SU-DHL-6 (cell line): ENCODE measurements around the gene SGPP2.

Experiments used
- H2AFZ ChIP-seq: fragments of 200-600 bp; sonication (generic); 2 replicates; pipeline ENCODE4 v1.6.1; 2014; ENCODE audit warnings: low read depth, mild to moderate bottlenecking, moderate library complexity, mixed read lengths, antibody characterized with exemption, low read length; ENCODE audit not compliant: severe bottlenecking
- H3F3A ChIP-seq: fragments of 200-600 bp; shearing (Covaris generic); 2 replicates; pipeline ENCODE4 v1.6.0; 2016; ENCODE audit warnings: antibody characterized with exemption, mild to moderate bottlenecking; ENCODE audit not compliant: insufficient read depth
- H3K27ac ChIP-seq: fragments of 200-600 bp; sonication (generic); 2 replicates; pipeline ENCODE4 v1.5.1; 2016; ENCODE audit warnings: low read depth, mild to moderate bottlenecking, low read length, moderate library complexity, mixed read lengths
- H3K27me3 ChIP-seq: fragments of 200-600 bp; sonication (generic), shearing (Covaris generic); 2 replicates; pipeline ENCODE4 v1.6.0; 2014; ENCODE audit warnings: mild to moderate bottlenecking, low read length
- H3K36me3 ChIP-seq: fragments of 200-600 bp; sonication (generic); 2 replicates; pipeline ENCODE4 v1.6.1; 2014; ENCODE audit warnings: mild to moderate bottlenecking, low read length, mixed read lengths
- H3K4me2 ChIP-seq: fragments of 300-600, 200-600 bp; shearing (Covaris generic), sonication (generic); 2 replicates; pipeline ENCODE4 v1.6.0; 2014; ENCODE audit warnings: low read length, low read depth, mild to moderate bottlenecking; ENCODE audit not compliant: poor library complexity, severe bottlenecking
- H3K4me3 ChIP-seq: fragments of 200-600 bp; sonication (generic); 2 replicates; pipeline ENCODE4 v1.5.1; 2014; ENCODE audit warnings: antibody characterized with exemption, low read length, mild to moderate bottlenecking, mixed read lengths; ENCODE audit not compliant: insufficient read depth, poor library complexity, severe bottlenecking
- H3K79me2 ChIP-seq: fragments of 200-600 bp; sonication (generic); 2 replicates; pipeline ENCODE4 v1.6.1; 2014; ENCODE audit warnings: mild to moderate bottlenecking, low read length, moderate library complexity; ENCODE audit not compliant: insufficient read depth
- H3K9ac ChIP-seq: fragments of 200-600 bp; sonication (generic); 2 replicates; pipeline ENCODE4 v1.7.0; 2014; ENCODE audit warnings: mild to moderate bottlenecking, low read length
- H3K9me2 ChIP-seq: fragments of 200-600 bp; sonication (generic); replicated peaks from 2 replicates; pipeline ENCODE4 v1.6.1; 2014; ENCODE audit warnings: low read length; ENCODE audit not compliant: insufficient read depth
- H3K9me3 ChIP-seq: fragments of 200-600 bp; sonication (generic); 2 replicates; pipeline ENCODE4 v1.6.1; 2014; ENCODE audit warnings: low read length, mixed read lengths; ENCODE audit not compliant: insufficient read depth
- H4K20me1 ChIP-seq: fragments of 200-600 bp; sonication (generic); 2 replicates; pipeline ENCODE4 v1.6.1; 2014; ENCODE audit warnings: low read depth, mild to moderate bottlenecking, antibody characterized with exemption, low read length, moderate library complexity, mixed read lengths
- CTCF ChIP-seq: fragments of 200-600 bp; sonication (generic); IDR thresholded peaks from one replicate; pipeline ENCODE4 v1.5.1; 2017; ENCODE audit warnings: antibody characterized with exemption, mild to moderate bottlenecking, low read length, moderate library complexity; ENCODE audit not compliant: insufficient read depth, poor library complexity, severe bottlenecking
- EZH2phosphoT487 ChIP-seq: fragments of 200-600 bp; sonication (generic), shearing (Covaris generic); conservative IDR thresholded peaks from 2 replicates; pipeline ENCODE4 v1.6.1; 2018; ENCODE audit warnings: mild to moderate bottlenecking, antibody characterized with exemption, low read length, moderate library complexity, mixed read lengths

The SGPP2 gene

GRCh38 chr2:222506230-222506935 lies 82.0 kb downstream of the SGPP2 start:
- H3K9me2 ChIP-seq: no peaks in the 10 kb centered on the region
- TF ChIP-seq EZH2phosphoT487 (no peak), CTCF (no peak)
- H3K4me2 ChIP-seq: no peak overlapping the region

DNA sequence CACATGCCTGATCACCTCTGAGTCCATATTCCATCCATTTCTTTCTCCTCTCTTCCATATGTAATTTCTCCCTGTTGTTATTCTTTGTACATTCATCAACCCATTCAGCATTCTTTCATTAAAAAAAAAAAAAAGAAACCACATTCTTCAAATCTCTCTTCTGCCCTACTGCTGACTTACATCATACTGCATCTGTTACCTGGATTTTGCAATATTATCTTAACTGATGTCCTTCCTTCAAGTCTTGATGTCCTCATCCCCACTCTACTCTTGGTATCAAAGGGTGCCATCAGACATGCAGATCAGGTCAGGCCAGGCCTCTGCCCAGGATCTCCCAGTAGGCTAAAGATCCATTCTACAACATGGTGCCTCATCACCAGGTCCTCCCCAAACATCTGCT lies 90.6 kb downstream of the SGPP2 start:
- TF ChIP-seq CTCF (no peak), EZH2phosphoT487 (no peak)

More at GRCh38 chr2:222506230-222506935, 82.0 kb downstream of the SGPP2 start:
- no peak overlapping the region for H2AFZ ChIP-seq
- H3K27me3 ChIP-seq: no peaks in the 10 kb centered on the region
- no peaks in the 10 kb centered on the region for H3K36me3 ChIP-seq
- no peak overlapping the region for H3K9ac ChIP-seq
- H3F3A ChIP-seq: no peaks in the 10 kb centered on the region
- H3K79me2 ChIP-seq: no peaks in the 10 kb centered on the region
- no peaks in the 10 kb centered on the region for H3K9me3 ChIP-seq
- no peaks in the 10 kb centered on the region for H4K20me1 ChIP-seq
- no peak overlapping the region for H3K27ac ChIP-seq
- no peak overlapping the region for H3K4me3 ChIP-seq

GRCh38 chr2:222518570-222519381 lies 94.4 kb downstream of the SGPP2 start:
- TF ChIP-seq CTCF: no peak
- H2AFZ ChIP-seq: no peak overlapping the region
- no peak overlapping the region for H3K4me3 ChIP-seq
- no peaks in the 10 kb centered on the region for H4K20me1 ChIP-seq
- no peaks in the 10 kb centered on the region for H3K9me3 ChIP-seq
- H3F3A ChIP-seq: no peaks in the 10 kb centered on the region
- no peaks in the 10 kb centered on the region for H3K9me2 ChIP-seq
- H3K36me3 ChIP-seq: no peaks in the 10 kb centered on the region
- H3K27me3 ChIP-seq: no peaks in the 10 kb centered on the region
- no peak overlapping the region for H3K27ac ChIP-seq
- H3K79me2 ChIP-seq: no peaks in the 10 kb centered on the region
- H3K9ac ChIP-seq: no peak overlapping the region
- no peak overlapping the region for H3K4me2 ChIP-seq

More for the DNA sequence above, 90.6 kb downstream of the SGPP2 start:
- no peaks in the 10 kb centered on the region for H3K36me3 ChIP-seq
- no peaks in the 10 kb centered on the region for H3K27me3 ChIP-seq
- no peak overlapping the region for H3K4me3 ChIP-seq
- H3K27ac ChIP-seq: no peak overlapping the region
- no peak overlapping the region for H3K9ac ChIP-seq
- no peaks in the 10 kb centered on the region for H3K9me2 ChIP-seq
- H3F3A ChIP-seq: no peaks in the 10 kb centered on the region
- no peaks in the 10 kb centered on the region for H4K20me1 ChIP-seq
- no peak overlapping the region for H3K4me2 ChIP-seq
- no peaks in the 10 kb centered on the region for H3K79me2 ChIP-seq
- H2AFZ ChIP-seq: no peak overlapping the region
- H3K9me3 ChIP-seq: no peaks in the 10 kb centered on the region
